Chondrocyte (in vitro differentiated cells): ENCODE data around the gene KLF16. TPM values are rescaled to one million over a fixed set of nuclear protein-coding genes. Genes with fewer than 3 reads are reported as not detected.

Experiments
- DNase-seq: peaks from one replicate; pipeline ENCODE4 v3.0.0; 2021; ENCODE audit warnings: mixed read lengths, low spot score
- H3K27ac Mint-ChIP-seq: one replicate; pipeline ENCODE4 v1.8.0; 2021; ENCODE audit warnings: mild to moderate bottlenecking, moderate library complexity, mixed read lengths; ENCODE audit not compliant: unreplicated experiment
- H3K27me3 Mint-ChIP-seq: 2 replicates; pipeline ENCODE4 v1.8.0; 2021; ENCODE audit warnings: low read depth, mixed read lengths
- H3K36me3 Mint-ChIP-seq: 2 replicates; pipeline ENCODE4 v1.8.0; 2021; ENCODE audit warnings: low read depth, mixed read lengths
- H3K4me1 Mint-ChIP-seq: 2 replicates; pipeline ENCODE4 v1.8.0; 2021; ENCODE audit warnings: low read depth, mild to moderate bottlenecking, mixed read lengths
- H3K4me3 Mint-ChIP-seq: one replicate; pipeline ENCODE4 v1.8.0; 2021; ENCODE audit warnings: mild to moderate bottlenecking, moderate library complexity, mixed read lengths; ENCODE audit not compliant: unreplicated experiment
- H3K9me3 Mint-ChIP-seq: 2 replicates; pipeline ENCODE4 v1.8.0; 2021; ENCODE audit warnings: low read depth, mixed read lengths
- total RNA-seq: library from RNA; stranded (reverse); gene quantifications from 3 replicates; pipeline ENCODE4 v1.2.1, GENCODE V29; 2021
- TF ChIP-seq, protein P1 (sequence below): fragments of 200-600 bp; sonication (generic); IDR thresholded peaks from 2 replicates; pipeline ENCODE4 v1.5.0; 2021; ENCODE audit warnings: antibody characterized with exemption, mild to moderate bottlenecking, moderate library complexity

The KLF16 gene
- total RNA-seq, 1 donor from 2014 or later: 38.9 TPM

DNA sequence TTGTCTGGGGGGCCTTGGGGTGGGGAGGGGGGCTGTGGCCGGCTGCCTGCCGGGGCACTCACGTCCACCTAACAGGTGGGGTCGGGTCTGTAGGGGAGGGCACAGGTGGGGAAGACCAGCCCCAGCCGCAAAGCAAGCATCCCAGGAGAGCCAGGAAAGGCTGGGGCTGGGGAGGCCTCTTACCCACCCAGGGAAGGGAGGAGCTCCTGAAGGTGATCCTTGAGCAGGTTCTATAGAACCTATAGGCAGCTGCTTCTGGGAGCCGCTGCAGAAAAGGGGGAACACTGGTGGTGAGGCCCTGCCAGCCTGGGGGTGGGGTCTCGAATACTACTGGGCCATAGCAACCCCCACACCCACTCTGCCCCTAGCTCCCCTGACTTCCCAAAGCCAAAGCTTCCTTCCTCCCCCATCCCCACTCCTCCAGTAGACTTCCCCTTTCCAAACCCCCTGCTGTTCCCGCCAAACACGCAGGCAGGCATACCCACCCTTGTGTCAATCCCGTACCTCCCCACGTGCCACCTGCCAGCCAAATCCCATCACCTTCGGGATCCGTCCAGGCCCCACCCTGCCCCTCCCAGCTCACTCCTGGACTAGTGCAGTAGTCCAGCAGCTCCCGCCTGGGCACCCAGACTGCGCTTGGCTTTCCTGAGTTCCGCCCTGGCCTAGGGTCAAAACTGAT is 5.6 kb downstream of the KLF16 start:
- TF ChIP-seq, protein P1, sequence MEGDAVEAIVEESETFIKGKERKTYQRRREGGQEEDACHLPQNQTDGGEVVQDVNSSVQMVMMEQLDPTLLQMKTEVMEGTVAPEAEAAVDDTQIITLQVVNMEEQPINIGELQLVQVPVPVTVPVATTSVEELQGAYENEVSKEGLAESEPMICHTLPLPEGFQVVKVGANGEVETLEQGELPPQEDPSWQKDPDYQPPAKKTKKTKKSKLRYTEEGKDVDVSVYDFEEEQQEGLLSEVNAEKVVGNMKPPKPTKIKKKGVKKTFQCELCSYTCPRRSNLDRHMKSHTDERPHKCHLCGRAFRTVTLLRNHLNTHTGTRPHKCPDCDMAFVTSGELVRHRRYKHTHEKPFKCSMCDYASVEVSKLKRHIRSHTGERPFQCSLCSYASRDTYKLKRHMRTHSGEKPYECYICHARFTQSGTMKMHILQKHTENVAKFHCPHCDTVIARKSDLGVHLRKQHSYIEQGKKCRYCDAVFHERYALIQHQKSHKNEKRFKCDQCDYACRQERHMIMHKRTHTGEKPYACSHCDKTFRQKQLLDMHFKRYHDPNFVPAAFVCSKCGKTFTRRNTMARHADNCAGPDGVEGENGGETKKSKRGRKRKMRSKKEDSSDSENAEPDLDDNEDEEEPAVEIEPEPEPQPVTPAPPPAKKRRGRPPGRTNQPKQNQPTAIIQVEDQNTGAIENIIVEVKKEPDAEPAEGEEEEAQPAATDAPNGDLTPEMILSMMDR: no peak
- H3K4me3 Mint-ChIP-seq: no peak overlapping the region
- peak overlapping the region; percentile 51 for H3K27ac Mint-ChIP-seq
- DNase-seq: no peak
- no peaks in the 10 kb centered on the region for H3K9me3 Mint-ChIP-seq
- no peaks in the 10 kb centered on the region for H3K36me3 Mint-ChIP-seq
- no peaks in the 10 kb centered on the region for H3K27me3 Mint-ChIP-seq
- H3K4me1 Mint-ChIP-seq: peaks cover 67% of the 10 kb centered on the region

- no peaks in the 10 kb centered on the region for H3K9me3 Mint-ChIP-seq
- no peaks in the 10 kb centered on the region for H3K27me3 Mint-ChIP-seq
- H3K36me3 Mint-ChIP-seq: no peaks in the 10 kb centered on the region
- no peak for DNase-seq
- peaks cover 67% of the 10 kb centered on the region for H3K4me1 Mint-ChIP-seq
- TF ChIP-seq, protein P1: no peak
- no peak overlapping the region for H3K4me3 Mint-ChIP-seq
- H3K27ac Mint-ChIP-seq: no peak overlapping the region
These were observed 6.4 kb downstream of the KLF16 start for GRCh38 chr19:1856698-1857603.

GRCh38 chr19:1856345-1856697 is 7.1 kb downstream of the KLF16 start:
- peak overlapping the region; percentile 73 for H3K27ac Mint-ChIP-seq
- no peak for DNase-seq
- TF ChIP-seq, protein P1: no peak
- H3K4me1 Mint-ChIP-seq: peaks cover 61% of the 10 kb centered on the region
- peak overlapping the region; percentile 9 for H3K4me3 Mint-ChIP-seq
- no peaks in the 10 kb centered on the region for H3K36me3 Mint-ChIP-seq
- no peaks in the 10 kb centered on the region for H3K9me3 Mint-ChIP-seq
- H3K27me3 Mint-ChIP-seq: no peaks in the 10 kb centered on the region

- Mint-ChIP-seq H3K36me3 (no peaks in the 10 kb centered on the region), H3K27me3 (no peaks in the 10 kb centered on the region), H3K4me1 (peaks cover 56% of the 10 kb centered on the region), H3K27ac (peak overlapping the region; percentile 74), H3K9me3 (no peaks in the 10 kb centered on the region), H3K4me3 (peak overlapping the region; percentile 22)
- TF ChIP-seq, protein P1: no peak
- no peak for DNase-seq
These were observed 7.5 kb downstream of the KLF16 start for GRCh38 chr19:1855828-1856255.

- H3K36me3 Mint-ChIP-seq: no peaks in the 10 kb centered on the region
- TF ChIP-seq, protein P1: peak; percentile 5
- H3K4me1 Mint-ChIP-seq: peaks cover 51% of the 10 kb centered on the region
- H3K9me3 Mint-ChIP-seq: no peaks in the 10 kb centered on the region
- DNase-seq: no peak
- peak overlapping the region; percentile 74 for H3K27ac Mint-ChIP-seq
- H3K4me3 Mint-ChIP-seq: peak overlapping the region; percentile 25
- H3K27me3 Mint-ChIP-seq: no peaks in the 10 kb centered on the region
These were observed 8.1 kb downstream of the KLF16 start for GRCh38 chr19:1855040-1855827.
